Duodenal mucosa (tissue), 2 donors: ENCODE data around the gene TSKU.

Experiments
- H3K27ac ChIP-seq: one replicate; pipeline ENCODE4 v1.7.0; 2013; ENCODE audit warnings: low read depth, low read length
- H3K27me3 ChIP-seq, 2 donors: one replicate each; pipeline ENCODE4 v1.7.0; 2013; ENCODE audit warnings: low read length in 2 of 2, control low read depth in 1 of 2; ENCODE audit not compliant: insufficient read depth in 2 of 2, control insufficient read depth in 1 of 2
- H3K36me3 ChIP-seq, 2 donors: one replicate each; pipeline ENCODE4 v1.7.0; 2013; ENCODE audit warnings: low read length in 2 of 2, control low read depth in 1 of 2; ENCODE audit not compliant: insufficient read depth in 2 of 2, control insufficient read depth in 1 of 2
- H3K4me1 ChIP-seq, 2 donors: one replicate each; pipeline ENCODE4 v1.7.0; 2013; ENCODE audit warnings: low read length in 2 of 2, control low read depth in 1 of 2; ENCODE audit not compliant: insufficient read depth in 2 of 2, control insufficient read depth in 1 of 2
- H3K4me3 ChIP-seq, 2 donors: one replicate each; pipeline ENCODE4 v1.7.0; 2013; ENCODE audit warnings: low read length in 2 of 2, low read depth in 1 of 2
- H3K9ac ChIP-seq, 2 donors: one replicate each; pipeline ENCODE4 v1.7.0; 2013; ENCODE audit warnings: low read length in 2 of 2, low read depth in 1 of 2
- H3K9me3 ChIP-seq, 2 donors: one replicate each; pipeline ENCODE4 v1.7.0; 2013; ENCODE audit warnings: low read length in 2 of 2, control low read depth in 1 of 2; ENCODE audit not compliant: control insufficient read depth in 1 of 2

The TSKU gene

DNA sequence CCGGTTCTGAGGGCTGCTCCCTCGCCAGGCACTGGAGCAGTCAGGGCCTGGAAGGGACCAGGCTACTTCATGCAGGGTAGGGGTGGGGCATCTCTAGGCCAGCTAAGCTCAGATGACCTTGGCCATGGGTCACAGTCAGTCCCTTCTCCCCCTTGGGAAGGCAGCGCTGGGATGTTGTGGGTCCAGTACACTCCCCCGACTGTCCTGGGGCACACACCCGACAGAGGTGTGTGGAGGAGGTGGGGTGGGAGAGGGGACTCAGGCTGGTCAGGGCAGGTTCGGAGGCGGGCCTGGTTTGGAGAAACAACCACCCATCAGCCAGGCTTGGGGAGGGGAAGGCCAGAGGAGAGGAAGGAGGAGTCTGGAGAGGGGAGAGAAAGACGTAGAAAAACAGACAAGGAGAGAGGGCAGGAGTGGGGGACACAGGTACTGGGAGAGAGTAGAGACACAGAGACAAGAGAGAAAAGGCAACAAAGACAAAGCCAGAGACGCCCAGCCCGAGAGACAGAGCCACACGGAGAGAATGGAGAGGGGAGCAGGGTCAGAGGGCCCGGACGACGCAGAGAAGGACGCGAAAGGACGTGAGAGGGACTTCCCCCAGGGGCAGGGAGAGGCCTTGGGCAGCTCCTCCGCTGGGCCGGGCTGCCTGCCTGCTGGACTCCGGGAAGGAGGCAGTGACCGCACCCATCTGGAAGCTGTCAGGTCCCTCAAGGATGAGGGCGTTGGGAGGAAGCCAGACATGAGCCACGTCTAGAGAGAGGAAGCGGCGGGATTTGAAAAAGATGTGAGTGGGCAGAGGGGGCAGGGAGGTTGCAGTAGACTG is 30.6 kb upstream of the TSKU start:
- Histone ChIP-seq H3K9ac (no peak overlapping the region), H3K27me3 (no peaks in the 10 kb centered on the region), H3K4me3 (no peak overlapping the region), H3K4me1 (peaks cover 43 to 45% of the 10 kb centered on the region in 2 donors), H3K9me3 (no peaks in the 10 kb centered on the region), H3K27ac (no peak overlapping the region), H3K36me3 (no peaks in the 10 kb centered on the region)

DNA sequence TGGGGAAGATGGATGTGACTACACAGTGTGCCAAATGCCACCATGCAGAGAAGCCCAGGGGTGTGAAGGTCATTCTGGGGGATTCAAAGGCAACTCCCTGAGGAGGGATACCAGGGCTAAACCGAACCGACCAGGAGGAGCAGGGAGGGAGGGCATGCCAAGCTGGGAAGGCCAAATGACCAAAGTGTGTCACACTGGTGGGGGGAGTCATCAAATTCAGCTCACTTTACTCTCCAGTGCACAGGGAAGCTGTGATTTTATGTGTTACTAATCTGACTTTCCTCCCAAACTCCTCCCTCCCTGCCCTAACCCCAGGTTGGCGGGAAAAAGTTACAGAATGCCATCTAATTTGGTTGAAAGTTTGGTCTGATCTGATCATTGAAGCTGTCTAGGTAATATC is 29.7 kb upstream of the TSKU start:
- Histone ChIP-seq H3K4me3 (no peak overlapping the region), H3K36me3 (no peaks in the 10 kb centered on the region), H3K27ac (no peak overlapping the region), H3K9ac (no peak overlapping the region), H3K27me3 (no peaks in the 10 kb centered on the region), H3K4me1 (peaks cover 34 to 39% of the 10 kb centered on the region in 2 donors), H3K9me3 (no peaks in the 10 kb centered on the region)

DNA sequence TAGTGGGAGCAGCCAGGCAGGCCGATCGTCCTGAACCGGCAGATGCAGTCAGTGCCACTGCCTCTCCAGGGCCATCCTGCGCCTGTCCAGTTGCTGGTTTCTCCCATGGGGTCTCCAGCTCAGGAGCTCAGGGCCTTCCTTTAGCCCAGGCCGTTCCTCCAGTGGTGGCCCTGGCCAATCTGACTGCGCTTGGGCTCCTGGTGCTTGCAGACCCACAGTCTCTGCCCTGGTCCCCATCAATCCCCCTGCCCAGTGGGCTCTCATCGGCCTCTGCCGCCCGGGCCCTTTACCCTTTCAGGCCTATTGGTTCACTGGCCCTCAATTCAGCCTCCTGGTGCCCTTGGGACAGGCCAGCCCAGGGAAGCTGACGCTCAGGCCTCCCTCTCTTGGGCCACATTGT is 29.2 kb upstream of the TSKU start:
- Histone ChIP-seq H3K4me1 (peaks cover 29 to 34% of the 10 kb centered on the region in 2 donors), H3K27ac (no peak overlapping the region), H3K36me3 (no peaks in the 10 kb centered on the region), H3K9ac (no peak overlapping the region), H3K9me3 (no peaks in the 10 kb centered on the region), H3K27me3 (no peaks in the 10 kb centered on the region), H3K4me3 (no peak overlapping the region)

DNA sequence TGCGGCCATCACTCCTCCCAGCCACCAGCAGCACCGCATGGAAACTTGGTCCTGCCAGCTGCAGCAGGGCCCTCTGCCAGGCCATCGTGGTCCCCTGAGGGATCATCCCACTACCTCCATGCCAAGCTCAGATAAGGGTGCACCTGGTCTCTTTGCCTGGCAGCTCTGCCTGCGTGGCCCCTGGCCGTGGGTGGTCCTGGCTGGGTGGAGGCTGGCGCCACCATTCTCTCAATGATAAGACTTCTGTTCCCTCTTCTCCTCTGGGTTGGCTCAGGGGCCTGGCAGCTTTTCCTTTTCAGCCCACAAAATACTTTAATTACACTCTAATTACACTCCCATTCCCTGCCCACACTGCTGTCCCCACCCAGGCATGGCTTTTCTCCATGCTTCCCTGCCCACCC is 26.8 kb upstream of the TSKU start:
- H3K9ac ChIP-seq, result no peak overlapping the region
- peaks cover 19 to 20% of the 10 kb centered on the region in 2 donors for H3K4me1 ChIP-seq
- H3K36me3 ChIP-seq, result no peaks in the 10 kb centered on the region
- no peaks in the 10 kb centered on the region for H3K27me3 ChIP-seq
- no peaks in the 10 kb centered on the region for H3K9me3 ChIP-seq
- no peak overlapping the region for H3K4me3 ChIP-seq
- no peak overlapping the region for H3K27ac ChIP-seq

DNA sequence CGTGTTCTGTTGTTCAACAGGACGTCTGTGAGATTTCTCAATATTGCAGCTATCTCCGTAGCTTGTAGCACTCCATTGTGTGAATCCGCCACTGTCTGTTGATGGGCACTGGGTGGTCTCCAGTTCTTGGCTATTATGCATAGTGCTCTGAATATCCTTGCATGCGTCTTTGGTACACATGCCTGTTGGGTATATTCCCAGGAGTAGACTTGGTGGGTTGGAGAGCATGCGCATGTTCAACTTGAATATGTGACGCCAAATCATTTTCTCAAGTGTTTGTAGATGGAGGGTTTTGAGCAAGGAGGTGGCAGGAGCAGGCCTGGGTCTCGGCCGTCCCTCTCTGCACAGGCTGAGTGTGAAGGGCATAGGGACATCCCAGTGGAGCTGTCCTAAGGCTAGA is 24.8 kb upstream of the TSKU start:
- H3K27ac ChIP-seq, result no peak overlapping the region

DNA sequence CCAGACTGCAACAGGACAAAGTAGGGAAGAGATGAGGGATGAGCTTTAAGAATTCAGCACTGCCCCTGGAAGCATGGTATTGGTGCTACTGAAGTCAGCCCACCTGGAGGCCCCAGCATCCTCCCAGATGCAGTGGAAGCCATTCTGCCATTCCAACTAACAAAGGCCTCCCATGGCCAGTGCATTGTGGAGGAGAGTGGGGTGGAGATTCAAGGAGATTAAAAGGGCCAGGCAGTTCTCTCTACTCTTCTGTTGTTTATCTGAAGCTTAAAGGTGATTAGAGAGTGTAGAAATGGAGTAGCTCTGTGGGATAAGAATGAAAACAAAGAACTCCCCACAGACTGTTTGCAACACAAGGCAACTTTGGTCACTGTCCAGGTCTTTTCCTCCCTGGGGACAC is 24.1 kb upstream of the TSKU start:
- Histone ChIP-seq H3K27me3 (no peaks in the 10 kb centered on the region), H3K4me1 (peaks cover 17 to 18% of the 10 kb centered on the region in 2 donors), H3K9ac (no peak overlapping the region), H3K27ac (no peak overlapping the region), H3K9me3 (no peaks in the 10 kb centered on the region), H3K4me3 (no peak overlapping the region), H3K36me3 (no peaks in the 10 kb centered on the region)

More for the DNA sequence above, 24.8 kb upstream of the TSKU start:
- no peak overlapping the region for H3K9ac ChIP-seq
- H3K4me3 ChIP-seq, result no peak overlapping the region
- H3K4me1 ChIP-seq, result peaks cover 12 to 16% of the 10 kb centered on the region in 2 donors
- H3K27me3 ChIP-seq, result no peaks in the 10 kb centered on the region
- H3K36me3 ChIP-seq, result no peaks in the 10 kb centered on the region
- no peaks in the 10 kb centered on the region for H3K9me3 ChIP-seq

DNA sequence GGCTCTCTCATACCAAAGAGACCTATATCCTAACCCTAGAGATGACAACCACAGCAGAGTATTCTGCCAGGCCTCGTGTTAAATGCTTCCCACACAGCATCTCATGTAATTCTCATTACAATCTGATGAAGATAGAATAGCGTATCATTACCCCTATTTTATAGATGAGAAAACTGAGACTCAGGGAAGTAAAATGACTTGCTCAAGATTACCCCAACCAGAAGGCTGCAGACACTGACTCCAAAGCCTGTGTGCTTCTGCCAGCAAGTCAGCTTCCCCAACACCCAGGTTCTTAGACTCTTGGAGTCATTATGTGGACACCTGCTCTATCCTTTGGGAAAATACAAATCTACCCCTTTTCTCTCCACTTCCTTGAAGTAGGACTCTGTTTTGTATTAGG is 23.6 kb upstream of the TSKU start:
- H3K4me3 ChIP-seq, result no peak overlapping the region
- H3K4me1 ChIP-seq, result peaks cover 18 to 19% of the 10 kb centered on the region in 2 donors
- H3K36me3 ChIP-seq, result no peaks in the 10 kb centered on the region
- H3K27ac ChIP-seq, result no peak overlapping the region
- H3K9ac ChIP-seq, result no peak overlapping the region
- no peaks in the 10 kb centered on the region for H3K9me3 ChIP-seq
- H3K27me3 ChIP-seq, result no peaks in the 10 kb centered on the region

DNA sequence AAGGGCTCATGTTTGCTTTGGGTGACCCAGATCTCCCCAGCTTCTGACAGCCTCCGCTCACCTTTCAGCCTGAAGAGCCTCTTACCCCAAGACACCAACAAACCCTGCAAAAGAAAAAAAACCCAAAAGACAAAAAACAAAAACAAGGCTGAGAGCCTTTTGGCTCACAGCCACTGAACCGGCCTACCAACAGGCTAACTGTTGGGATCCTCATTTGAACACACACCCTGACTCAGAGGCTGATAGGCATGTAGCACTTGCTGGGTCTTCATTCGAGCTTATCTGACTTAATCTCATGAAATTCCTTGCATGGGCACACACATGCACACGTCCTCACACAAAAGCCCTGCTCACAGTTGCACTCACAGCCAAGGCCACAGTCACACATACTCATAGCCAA is 22.9 kb upstream of the TSKU start:
- H3K27me3 ChIP-seq, result no peaks in the 10 kb centered on the region
- no peak overlapping the region for H3K9ac ChIP-seq
- no peak overlapping the region for H3K4me3 ChIP-seq
- no peak overlapping the region for H3K27ac ChIP-seq
- H3K4me1 ChIP-seq, result peaks cover 18 to 22% of the 10 kb centered on the region in 2 donors
- no peaks in the 10 kb centered on the region for H3K36me3 ChIP-seq
- H3K9me3 ChIP-seq, result no peaks in the 10 kb centered on the region

DNA sequence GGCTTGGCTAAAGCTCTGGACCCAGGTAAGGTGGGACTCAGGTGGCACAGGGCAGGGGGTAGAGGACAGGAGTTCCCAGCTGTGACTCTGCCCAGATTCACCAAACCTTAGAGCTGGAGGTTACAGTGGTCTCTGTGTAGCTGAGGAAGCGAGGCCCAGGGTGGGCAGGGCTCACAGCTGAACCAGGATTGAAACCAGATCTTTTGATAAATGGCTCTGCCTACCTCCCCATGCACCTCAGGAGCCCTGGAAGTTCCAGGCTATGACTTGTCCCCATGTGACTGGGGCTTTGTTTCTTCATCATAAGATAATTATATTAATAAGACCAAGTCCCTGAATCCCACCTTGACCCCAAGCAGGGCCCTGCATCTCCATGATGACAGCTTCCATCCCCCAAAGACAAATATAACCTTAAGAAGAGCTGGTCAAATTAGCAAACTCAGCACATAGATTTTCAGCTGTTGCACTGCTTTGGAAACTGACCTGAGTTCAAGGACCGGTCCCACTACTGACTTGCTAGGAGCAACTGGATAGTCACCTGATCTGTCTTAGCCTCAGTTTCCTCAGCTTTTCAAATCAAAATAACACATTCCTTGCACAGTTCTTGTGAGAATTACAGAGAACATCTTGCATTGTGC is 21.3 kb upstream of the TSKU start:
- H3K27ac ChIP-seq, result no peak overlapping the region
- no peaks in the 10 kb centered on the region for H3K36me3 ChIP-seq
- H3K9me3 ChIP-seq, result no peaks in the 10 kb centered on the region
- H3K27me3 ChIP-seq, result no peaks in the 10 kb centered on the region
- no peak overlapping the region for H3K4me3 ChIP-seq
- H3K4me1 ChIP-seq, result peaks cover 22 to 26% of the 10 kb centered on the region in 2 donors
- no peak overlapping the region for H3K9ac ChIP-seq

DNA sequence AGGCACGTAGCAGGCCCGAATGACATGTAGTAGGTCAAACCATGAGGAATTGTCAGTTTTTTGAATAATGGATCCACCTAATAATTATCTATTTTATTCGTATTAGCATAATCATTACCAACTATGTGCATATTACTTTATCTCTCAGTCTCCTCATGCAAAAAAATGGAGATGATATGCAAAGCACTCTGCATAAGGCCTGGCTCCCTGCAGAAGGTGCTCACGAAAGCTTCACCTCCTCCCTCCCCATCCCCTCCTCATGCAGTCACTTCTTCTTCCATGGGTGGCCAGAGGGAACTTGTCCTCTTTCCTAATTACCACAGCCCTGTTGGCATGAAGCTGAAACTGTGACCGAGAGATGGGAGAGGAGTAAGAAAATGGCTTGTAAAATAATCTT is 20.8 kb upstream of the TSKU start:
- Histone ChIP-seq H3K36me3 (no peaks in the 10 kb centered on the region), H3K4me1 (peaks cover 24 to 26% of the 10 kb centered on the region in 2 donors), H3K9ac (no peak overlapping the region), H3K9me3 (no peaks in the 10 kb centered on the region), H3K4me3 (no peak overlapping the region), H3K27ac (no peak overlapping the region), H3K27me3 (no peaks in the 10 kb centered on the region)
